B cell (primary cell): ENCODE results near the gene CFAP161. TPM values are rescaled to one million over a fixed set of nuclear protein-coding genes. Genes with fewer than 3 reads are reported as not detected.

Experiments used
- ATAC-seq: fragments of 200-7000 bp; cut with Tn5 transposase; one replicate; pipeline ENCODE4 v1.10.0; 2021; ENCODE audit warnings: low read depth, mild to moderate bottlenecking, moderate number of reproducible peaks, moderate library complexity
- CTCF ChIA-PET: fragments of 350-600 bp; sonication (Branson Sonifier 250); formaldehyde crosslinking; loops from one replicate; lab custom pipeline; 2021; ENCODE audit warnings: antibody characterized with exemption, inconsistent platforms; lab: Charles Lee
- POLR2A ChIA-PET: fragments of 350-600 bp; sonication (Branson Sonifier 250); formaldehyde crosslinking; loops from one replicate; lab custom pipeline; 2021; ENCODE audit warnings: antibody characterized with exemption; lab: Charles Lee
- DNase-seq: peaks from one replicate; pipeline ENCODE4 v3.0.0; 2013
- H2AFZ ChIP-seq: 2 replicates; pipeline ENCODE4 v1.6.1; 2012; ENCODE audit warnings: mild to moderate bottlenecking, low read depth, low read length; ENCODE audit not compliant: insufficient read depth, poor library complexity, severe bottlenecking
- H3K27ac ChIP-seq, 2 donors: 1 replicate in 1 of 2; 2 replicates in 1 of 2; pipeline ENCODE4 v1.5.1; 2012 to 2013; ENCODE audit warnings: low read length in 2 of 2, mild to moderate bottlenecking in 2 of 2, moderate library complexity in 1 of 2
- H3K27me3 ChIP-seq, 4 experiments: fragments of 200-600 bp in 1 of 4; sonication (generic) in 1 of 4; replicated peaks in 1 of 4; 1 replicate in 2 of 4; 2 replicates in 2 of 4; pipeline versions ENCODE4 v1.6.1 to v1.7.0; 2013 to 2016; ENCODE audit warnings: low read length in 3 of 4, mild to moderate bottlenecking in 2 of 4, mixed read lengths in 1 of 4, moderate library complexity in 1 of 4; ENCODE audit not compliant: insufficient read depth in 4 of 4, control insufficient read depth in 3 of 4; ENCODE audit errors: control extremely low read depth in 1 of 4
- H3K36me3 ChIP-seq, 2 experiments: replicated peaks in 1 of 2; 1 replicate in 1 of 2; 2 replicates in 1 of 2; pipeline versions ENCODE4 v1.6.1 to v1.7.1; 2013; ENCODE audit warnings: low read length in 1 of 2; ENCODE audit not compliant: insufficient read depth in 2 of 2, control insufficient read depth in 1 of 2; ENCODE audit errors: control extremely low read depth in 1 of 2, extremely low read depth in 1 of 2
- H3K4me1 ChIP-seq, 2 donors: fragments of 200-600 bp in 1 of 2; sonication (generic) in 1 of 2; 1 replicate in 1 of 2; 2 replicates in 1 of 2; pipeline versions ENCODE4 v1.5.1 to v1.6.1; 2013 to 2017; ENCODE audit warnings: low read length in 2 of 2; ENCODE audit not compliant: control insufficient read depth in 2 of 2, insufficient read depth in 2 of 2
- H3K4me2 ChIP-seq: replicated peaks from 2 replicates; pipeline ENCODE3; 2012; ENCODE audit warnings: mild to moderate bottlenecking, low read depth, low read length; ENCODE audit not compliant: poor library complexity, severe bottlenecking
- H3K4me3 ChIP-seq, 5 experiments: fragments of 200-600 bp in 1 of 5; sonication (generic) in 1 of 5; 1 replicate in 3 of 5; 2 replicates in 2 of 5; pipeline versions ENCODE4 v1.5.1 to v1.7.0; 2011 to 2016; ENCODE audit warnings: low read length in 4 of 5, mild to moderate bottlenecking in 4 of 5, low read depth in 2 of 5, control low read depth in 1 of 5, moderate library complexity in 1 of 5; ENCODE audit not compliant: insufficient read depth in 1 of 5; ENCODE audit errors: control extremely low read depth in 1 of 5, extremely low read depth in 1 of 5
- H3K79me2 ChIP-seq: fragments of 200-600 bp; sonication (generic); one replicate; pipeline ENCODE4 v1.6.0; 2016; ENCODE audit warnings: low read length; ENCODE audit not compliant: control insufficient read depth, insufficient read depth
- H3K9ac ChIP-seq: fragments of 200-600 bp; sonication (generic); 2 replicates; pipeline ENCODE4 v1.6.1; 2017; ENCODE audit warnings: mild to moderate bottlenecking, low read length, moderate library complexity
- H3K9me3 ChIP-seq, 3 donors: one replicate each; pipeline versions ENCODE4 v1.6.1 to v1.7.1; 2013; ENCODE audit warnings: low read length in 2 of 3; ENCODE audit not compliant: control insufficient read depth in 2 of 3, insufficient read depth in 1 of 3; ENCODE audit errors: control extremely low read depth in 1 of 3
- H4K20me1 ChIP-seq: 2 replicates; pipeline ENCODE4 v1.6.0; 2012; ENCODE audit warnings: mild to moderate bottlenecking, low read length; ENCODE audit not compliant: insufficient read depth, control insufficient read depth, poor library complexity, severe bottlenecking
- H3K27ac Mint-ChIP-seq: one replicate; pipeline ENCODE4 v1.8.0; 2021; ENCODE audit warnings: mixed read lengths
- H3K27me3 Mint-ChIP-seq: one replicate; pipeline ENCODE4 v1.8.0; 2021; ENCODE audit warnings: mixed read lengths
- H3K4me1 Mint-ChIP-seq: one replicate; pipeline ENCODE4 v1.8.0; 2021; ENCODE audit warnings: mixed read lengths
- H3K4me3 Mint-ChIP-seq: one replicate; pipeline ENCODE4 v1.8.0; 2021; ENCODE audit warnings: mixed read lengths
- H3K9me3 Mint-ChIP-seq: one replicate; pipeline ENCODE4 v1.8.0; 2022; ENCODE audit warnings: mixed read lengths; ENCODE audit not compliant: insufficient read depth
- EZH2 ChIP-seq: IDR thresholded peaks from 2 replicates; pipeline ENCODE4 v1.6.1; 2012; ENCODE audit warnings: borderline replicate concordance, low read depth, mild to moderate bottlenecking, moderate library complexity, low read length; ENCODE audit not compliant: insufficient read depth, poor library complexity, severe bottlenecking
- WGBS: methylation state at CpG from one replicate; pipeline ENCODE4 v1.1.5; 2013; ENCODE audit warnings: missing lambda C conversion rate; ENCODE audit not compliant: insufficient coverage; 5-methylcytosine and 5-hydroxymethylcytosine counted together
- intact Hi-C: fragments of 100-400 bp; cut with micrococcal nuclease; formaldehyde crosslinking; loops from one replicate; pipeline ENCODE4 v1.10.0; 2022
- polyA plus RNA-seq: library from polyadenylated mRNA; depleted of rRNA; stranded (reverse); fragments of >200 nt; gene quantifications from 2 replicates; pipeline ENCODE4 v1.2.3, GENCODE V29; 2012
- total RNA-seq, 2 donors: library from RNA; stranded (reverse); fragments of 120-200 nt in 1 of 2; gene quantifications; 1 replicate in 1 of 2; 2 replicates in 1 of 2; pipeline versions ENCODE4 v1.2.3 to v1.2.4, GENCODE V29; 2013 to 2022
- TF ChIP-seq, protein P1 (sequence below): fragments of 200-600 bp; IDR thresholded peaks from one replicate; pipeline ENCODE4 v1.8.0; 2022; ENCODE audit warnings: antibody characterized with exemption, mild to moderate bottlenecking

The CFAP161 gene
- total and polyA plus RNA-seq, 2 donors (not counting 1 experiment from before 2014, with no cell fraction given): not detected

DNA sequence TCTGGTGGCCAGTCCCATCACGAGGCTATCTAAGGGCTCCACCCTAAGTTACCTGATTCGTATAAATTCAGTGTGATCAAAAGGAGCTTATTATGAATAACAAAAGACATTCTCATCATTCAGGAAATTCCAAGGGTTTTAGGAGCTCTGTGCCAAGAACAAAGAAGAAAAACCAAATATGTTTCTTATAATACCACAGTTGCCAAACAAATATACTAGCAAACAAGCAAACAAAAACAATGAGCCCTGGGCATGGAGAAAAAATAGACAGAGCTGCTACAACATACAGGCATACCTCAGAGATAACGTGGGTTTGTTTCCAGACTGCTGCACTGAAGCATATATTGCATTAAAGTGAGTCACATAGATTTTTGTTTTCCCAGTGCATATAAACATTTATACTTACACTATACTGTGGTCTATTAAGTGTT, 20.2 kb upstream of the CFAP161 start:
- ATAC-seq: no peak
- no peak for DNase-seq
- no peak overlapping the region for H3K27ac Mint-ChIP-seq
- intact Hi-C loops: no loop called here
- H4K20me1 ChIP-seq: no peaks in the 10 kb centered on the region
- TF ChIP-seq EZH2: no peak
- no peaks in the 10 kb centered on the region for H3K4me1 ChIP-seq
- peaks cover 0 to 17% (median 5%) of the 10 kb centered on the region in 4 experiments for H3K27me3 ChIP-seq
- no peaks in the 10 kb centered on the region for H3K9me3 Mint-ChIP-seq
- peaks cover 37% of the 10 kb centered on the region for H3K27me3 Mint-ChIP-seq
- no peak overlapping the region for H3K4me3 ChIP-seq
- no peaks in the 10 kb centered on the region for H3K9me3 ChIP-seq
- H3K79me2 ChIP-seq: no peaks in the 10 kb centered on the region
- CTCF ChIA-PET: interaction anchor here (0.6 to 1.0 kb wide), 3 partner anchors 10 to 152 kb away, joined by 3 to 4 read pairs (median 3); no protein-coding TSS in a partner anchor
- POLR2A ChIA-PET: no interaction called here
- no peaks in the 10 kb centered on the region for H3K36me3 ChIP-seq
- no CpG with 5 or more reads among the region's 3 CpGs for WGBS
- H3K4me2 ChIP-seq: no peak overlapping the region
- peaks cover 5% of the 10 kb centered on the region for H3K4me1 Mint-ChIP-seq
- H2AFZ ChIP-seq: no peak overlapping the region
- no peak overlapping the region for H3K27ac ChIP-seq
- no peak overlapping the region for H3K9ac ChIP-seq
- H3K4me3 Mint-ChIP-seq: no peak overlapping the region

DNA sequence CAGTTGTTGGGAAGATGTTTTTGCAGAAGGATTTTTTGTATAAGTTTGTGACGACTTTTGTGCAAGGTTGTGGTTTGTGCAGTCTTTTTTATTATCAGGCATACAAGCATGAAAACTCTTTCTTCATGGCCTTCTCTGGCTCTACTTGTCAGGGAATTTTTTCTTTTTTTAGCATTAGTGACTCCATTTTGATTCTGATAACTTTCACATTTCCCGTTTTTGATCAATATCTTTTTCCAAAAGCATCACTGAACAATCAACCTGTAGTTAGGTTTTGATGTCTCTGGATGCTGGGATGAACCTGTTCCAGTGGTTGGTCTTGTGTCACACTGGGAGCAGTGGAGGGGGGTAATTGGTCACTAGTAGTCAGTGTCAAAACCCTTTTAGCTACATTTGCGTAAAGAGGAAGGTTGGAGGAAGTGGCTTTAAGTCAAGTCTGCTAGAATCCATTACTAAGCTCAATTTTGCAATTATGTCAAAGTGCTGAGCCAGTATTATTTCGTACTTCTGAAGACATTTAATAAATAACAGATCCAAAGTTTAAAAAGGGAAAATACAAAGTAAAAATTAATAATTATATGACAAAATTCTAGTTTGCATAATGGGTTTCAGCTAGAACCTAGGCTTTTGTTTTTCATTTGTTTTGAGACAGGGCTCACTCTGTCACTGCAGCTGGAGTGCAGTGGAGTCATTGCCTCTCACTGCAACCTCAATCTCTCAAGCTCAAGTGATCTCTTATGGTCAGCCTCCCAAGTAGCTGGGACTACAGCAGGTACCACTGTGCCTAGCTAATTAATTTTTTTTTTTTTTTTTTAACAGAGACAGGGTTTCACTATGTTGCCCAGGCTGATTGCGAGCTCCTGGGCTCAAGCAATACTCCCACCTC, 18.8 kb upstream of the CFAP161 start:
- TF ChIP-seq EZH2: no peak
- TF ChIP-seq, protein P1, sequence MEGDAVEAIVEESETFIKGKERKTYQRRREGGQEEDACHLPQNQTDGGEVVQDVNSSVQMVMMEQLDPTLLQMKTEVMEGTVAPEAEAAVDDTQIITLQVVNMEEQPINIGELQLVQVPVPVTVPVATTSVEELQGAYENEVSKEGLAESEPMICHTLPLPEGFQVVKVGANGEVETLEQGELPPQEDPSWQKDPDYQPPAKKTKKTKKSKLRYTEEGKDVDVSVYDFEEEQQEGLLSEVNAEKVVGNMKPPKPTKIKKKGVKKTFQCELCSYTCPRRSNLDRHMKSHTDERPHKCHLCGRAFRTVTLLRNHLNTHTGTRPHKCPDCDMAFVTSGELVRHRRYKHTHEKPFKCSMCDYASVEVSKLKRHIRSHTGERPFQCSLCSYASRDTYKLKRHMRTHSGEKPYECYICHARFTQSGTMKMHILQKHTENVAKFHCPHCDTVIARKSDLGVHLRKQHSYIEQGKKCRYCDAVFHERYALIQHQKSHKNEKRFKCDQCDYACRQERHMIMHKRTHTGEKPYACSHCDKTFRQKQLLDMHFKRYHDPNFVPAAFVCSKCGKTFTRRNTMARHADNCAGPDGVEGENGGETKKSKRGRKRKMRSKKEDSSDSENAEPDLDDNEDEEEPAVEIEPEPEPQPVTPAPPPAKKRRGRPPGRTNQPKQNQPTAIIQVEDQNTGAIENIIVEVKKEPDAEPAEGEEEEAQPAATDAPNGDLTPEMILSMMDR: no peak
- H3K4me3 ChIP-seq: no peak overlapping the region
- no peak overlapping the region for H3K9ac ChIP-seq
- no peak overlapping the region for H3K27ac ChIP-seq
- H3K9me3 Mint-ChIP-seq: no peaks in the 10 kb centered on the region
- no peaks in the 10 kb centered on the region for H3K9me3 ChIP-seq
- no peaks in the 10 kb centered on the region for H3K4me1 ChIP-seq
- H3K4me3 Mint-ChIP-seq: no peak overlapping the region
- H3K36me3 ChIP-seq: no peaks in the 10 kb centered on the region
- CTCF ChIA-PET: interaction anchor here (0.6 to 0.9 kb wide), 5 partner anchors 73 to 659 kb away, joined by 3 to 6 read pairs (median 4); no protein-coding TSS in a partner anchor
- peaks cover 5% of the 10 kb centered on the region for H3K4me1 Mint-ChIP-seq
- no peak overlapping the region for H3K4me2 ChIP-seq
- no peaks in the 10 kb centered on the region for H4K20me1 ChIP-seq
- intact Hi-C loops: no loop called here
- H2AFZ ChIP-seq: no peak overlapping the region
- no peaks in the 10 kb centered on the region for H3K79me2 ChIP-seq
- H3K27ac Mint-ChIP-seq: no peak overlapping the region
- ATAC-seq: no peak
- no peak for DNase-seq
- H3K27me3 Mint-ChIP-seq: peaks cover 35% of the 10 kb centered on the region
- WGBS: no CpG with 5 or more reads among the region's 5 CpGs
- POLR2A ChIA-PET: no interaction called here
- H3K27me3 ChIP-seq: peaks cover 0 to 17% (median 5%) of the 10 kb centered on the region in 4 experiments
